Aortic smooth muscle cell (primary cell): Measurements from ENCODE around the gene ABCB9. TPM values are rescaled to one million over a fixed set of nuclear protein-coding genes. Genes with fewer than 3 reads are reported as not detected.

Experiments
- total RNA-seq: library from RNA; depleted of rRNA; stranded (reverse); fragments of >200 nt; gene quantifications from 2 replicates; pipeline ENCODE4 v1.2.3, GENCODE V29; 2014

Gene ABCB9
- total RNA-seq = 9.2 and 10.3 TPM in 2 replicates

DNA sequence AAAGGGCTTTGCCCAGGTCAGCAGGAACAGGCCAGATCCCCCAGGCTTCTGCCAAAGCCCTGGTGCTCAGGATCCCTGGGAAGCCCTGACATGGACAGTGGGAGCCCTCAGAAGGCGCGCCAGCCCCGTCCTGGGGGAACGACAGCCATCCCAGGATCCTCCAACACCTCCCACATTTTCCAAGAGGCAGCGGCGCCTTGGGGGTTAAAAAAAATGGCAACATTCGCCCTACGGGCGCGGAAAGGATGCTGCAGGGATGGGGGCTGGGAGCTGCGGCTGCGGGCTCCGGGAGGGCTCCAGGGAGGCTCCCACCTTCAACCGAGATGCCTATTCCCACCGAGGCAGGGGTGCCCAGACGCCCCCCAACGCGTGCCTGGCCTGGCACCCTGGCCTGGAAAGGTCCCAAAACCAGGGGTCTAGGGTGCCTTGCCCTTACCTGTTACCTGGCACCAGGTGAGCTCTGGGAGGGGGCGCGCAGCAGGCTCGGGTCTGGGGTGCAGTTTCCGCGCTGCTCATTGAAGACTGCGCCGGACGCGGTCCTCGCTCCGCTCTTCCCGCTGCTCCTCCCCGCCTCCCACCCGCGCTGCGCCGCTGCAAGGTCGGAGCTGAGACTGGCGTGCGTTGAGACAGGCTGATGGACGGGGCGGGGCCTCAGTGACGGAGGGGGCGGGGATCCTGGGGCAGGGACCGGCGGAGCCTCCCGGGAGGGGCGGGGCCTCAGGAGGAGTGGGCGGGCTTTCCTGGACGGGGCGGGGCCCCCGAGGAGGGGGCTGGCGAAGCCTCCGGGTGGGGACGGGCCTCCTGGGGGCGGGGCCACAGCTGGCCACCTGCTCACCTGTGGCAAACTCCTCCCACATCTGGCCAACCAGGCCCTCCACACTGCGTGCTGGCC lies at the start of gene ABCB9:
Gene ABCB9, minus strand, starts transcription at position 613 of the 892 bp plus-strand sequence. CDS start 6,228 bp downstream, outside the sequence.

DNA sequence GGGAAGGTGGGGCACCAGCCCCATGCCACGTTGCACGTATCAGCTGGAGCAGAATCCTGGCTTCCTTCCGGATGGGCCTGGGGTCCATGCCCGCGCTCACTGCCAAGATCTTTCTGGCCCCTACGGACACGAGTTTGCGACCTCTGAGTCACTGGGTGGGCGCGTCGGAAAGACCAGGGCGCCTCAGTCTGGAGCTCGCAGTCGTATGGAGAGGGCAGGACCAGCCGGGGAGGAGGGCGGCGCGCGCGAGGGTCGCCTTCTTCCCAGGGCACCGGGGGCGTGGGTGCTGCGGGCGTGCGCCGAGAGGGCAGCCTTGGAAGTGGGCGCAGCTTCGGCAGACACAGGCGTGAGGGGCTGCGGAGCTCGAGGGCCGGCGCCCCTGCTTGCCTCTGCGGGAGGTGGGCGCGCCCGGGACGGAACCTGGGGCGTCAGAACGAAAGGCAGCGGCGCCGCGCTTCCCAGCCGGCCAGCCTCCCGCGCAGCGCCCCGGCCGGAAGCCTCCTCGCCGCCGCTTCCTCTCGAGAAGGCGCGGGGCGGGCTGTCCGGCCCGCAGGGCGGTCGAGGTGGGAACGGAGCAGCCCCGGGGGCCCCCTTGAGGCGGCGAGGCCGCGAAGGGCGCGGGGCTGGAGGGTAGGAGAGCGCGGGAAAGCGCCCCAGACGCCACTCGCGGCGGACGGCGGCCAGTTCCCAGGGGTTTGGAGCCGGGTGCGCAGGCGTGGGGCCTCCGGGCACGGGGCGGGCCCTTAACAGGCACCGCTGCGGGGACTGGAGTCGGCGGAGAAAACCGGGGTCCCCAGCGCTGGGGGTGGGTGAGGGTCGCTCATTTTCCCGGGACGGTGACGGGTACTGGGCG lies 14.1 kb upstream of the ABCB9 start, which contains the start of gene ARL6IP4:
Gene ARL6IP4, plus strand, starts transcription at position 499 of the 853 bp plus-strand sequence. CDS start 459 bp downstream, outside the sequence.

DNA sequence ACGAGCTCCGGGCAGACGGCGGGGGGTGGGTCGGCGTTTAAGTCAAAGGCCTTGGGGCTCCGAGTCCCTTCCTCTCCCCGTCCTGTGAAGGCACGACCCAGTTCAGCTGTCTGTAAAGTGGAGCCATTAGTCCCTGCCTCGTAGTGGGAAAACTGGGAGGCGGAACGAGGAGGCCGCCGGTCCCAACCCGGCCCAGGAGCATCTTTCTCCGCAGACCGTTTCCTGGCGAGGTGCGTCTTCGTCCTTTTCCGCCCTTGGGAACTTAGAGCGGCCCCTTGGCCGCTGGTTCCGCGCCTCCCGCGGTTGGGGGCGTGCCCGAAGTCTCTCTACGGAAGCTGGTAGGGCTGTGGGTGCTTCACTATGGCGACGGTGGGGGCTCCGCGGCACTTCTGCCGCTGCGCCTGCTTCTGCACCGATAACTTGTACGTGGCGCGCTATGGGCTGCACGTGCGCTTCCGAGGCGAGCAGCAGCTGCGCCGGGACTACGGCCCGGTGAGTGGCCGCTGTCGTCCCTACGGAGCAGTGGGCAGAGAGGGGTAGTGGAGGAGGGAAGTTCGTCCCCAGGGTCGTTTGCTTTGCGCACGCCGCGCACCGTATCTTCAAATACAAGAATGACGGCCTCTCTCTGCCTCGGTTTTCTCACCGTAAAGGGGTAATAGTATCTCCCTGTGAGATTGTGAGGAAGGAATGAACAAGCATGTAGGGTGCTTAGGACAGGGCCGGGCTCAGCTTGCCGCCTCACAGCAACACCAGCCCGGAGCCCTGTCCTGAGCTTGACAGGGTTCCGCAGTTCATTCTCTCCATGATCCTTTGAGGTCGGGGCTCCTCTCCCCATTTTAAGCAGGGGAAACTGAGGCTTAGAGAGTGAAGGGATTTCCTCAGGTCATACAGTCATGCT lies 8.9 kb upstream of the ABCB9 start, which contains the start of gene OGFOD2:
Gene OGFOD2, plus strand, starts transcription at position 353 of the 898 bp plus-strand sequence. Its CDS starts 8 bp downstream, at position 361.

DNA sequence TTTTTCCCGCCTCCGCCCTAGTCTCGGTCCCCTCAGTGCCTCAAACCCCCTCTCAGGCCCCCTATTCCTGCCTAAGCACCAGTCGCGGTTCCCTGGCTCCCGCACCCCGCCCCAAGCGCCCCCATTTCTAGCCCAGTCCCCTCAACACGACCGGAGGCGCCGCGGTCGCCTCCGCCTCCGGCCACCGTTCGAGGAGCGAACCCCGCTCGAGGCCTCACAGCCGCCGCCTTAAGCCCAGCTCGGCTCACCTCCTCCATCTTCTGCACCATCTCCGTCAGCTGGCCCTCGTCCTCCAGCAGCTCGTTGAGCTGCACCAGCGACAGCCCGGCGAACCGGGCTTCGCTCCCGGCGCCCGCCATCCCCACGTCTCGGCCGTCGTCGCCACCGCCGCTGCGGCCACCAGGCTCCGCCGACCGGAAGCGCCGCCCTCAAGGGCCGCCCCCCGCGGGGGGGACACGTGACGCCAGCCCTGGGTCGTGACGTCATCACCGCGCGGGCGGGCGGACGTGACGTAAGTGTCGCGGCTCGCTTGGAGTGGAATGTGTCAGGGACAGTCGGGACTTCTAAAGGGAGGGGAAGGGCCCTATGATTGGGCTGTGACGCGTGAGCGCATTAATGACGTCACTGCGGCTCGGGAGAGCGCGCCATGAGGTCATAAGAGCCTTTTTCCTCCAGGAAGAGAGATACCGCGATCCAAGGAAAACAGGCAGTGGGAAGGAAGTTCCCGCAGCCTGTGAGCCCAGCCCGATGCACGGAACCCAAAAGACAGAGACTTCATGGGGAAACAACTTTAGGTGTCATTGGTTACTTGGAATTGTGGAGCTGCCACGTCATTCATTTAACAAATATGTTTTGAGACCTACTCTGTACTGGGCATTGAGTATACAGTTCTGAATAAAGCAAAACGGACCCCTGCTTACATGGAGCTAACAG lies 70.3 kb downstream of the ABCB9 start, which contains the start of gene VPS37B:
Gene VPS37B, minus strand, starts transcription at position 421 of the 933 bp plus-strand sequence. Its CDS starts 62 bp downstream, at position 359.

Other genes with a start within 250 kb of the ABCB9 start
- not detected in 2 replicates for gene HCAR3, start 249.7 kb downstream of the ABCB9 start, total RNA-seq
- 0.37 and 0.53 TPM in 2 replicates for gene HCAR1, start 235.6 kb downstream of the ABCB9 start, total RNA-seq
- 31.7 and 35.9 TPM in 2 replicates for gene DENR, start 213.6 kb downstream of the ABCB9 start, total RNA-seq
- 0.68 and 0.92 TPM in 2 replicates for gene CCDC62, start 191.9 kb downstream of the ABCB9 start, total RNA-seq
- gene HIP1R, start 131.0 kb downstream of the ABCB9 start, total RNA-seq = 12.0 and 17.8 TPM in 2 replicates
- 10.0 and 17.1 TPM in 2 replicates for gene VPS37B, start 70.3 kb downstream of the ABCB9 start, total RNA-seq
- gene OGFOD2, start 8.8 kb upstream of the ABCB9 start, total RNA-seq = 8.1 TPM in 2 replicates
- 241 and 246 TPM in 2 replicates for gene ARL6IP4, start 14.2 kb upstream of the ABCB9 start, total RNA-seq
- 4.5 and 6.4 TPM in 2 replicates for gene PITPNM2, start 184.6 kb upstream of the ABCB9 start, total RNA-seq